ENCODE measurements around the gene HSDL2. TPM values are rescaled to one million over a fixed set of nuclear protein-coding genes. Genes with fewer than 3 reads are reported as not detected.

Gene HSDL2
- total and polyA plus RNA-seq, 2 donors (not counting 1 experiment from before 2014, with no cell fraction given) = 47.9 to 49.9 TPM

DNA sequence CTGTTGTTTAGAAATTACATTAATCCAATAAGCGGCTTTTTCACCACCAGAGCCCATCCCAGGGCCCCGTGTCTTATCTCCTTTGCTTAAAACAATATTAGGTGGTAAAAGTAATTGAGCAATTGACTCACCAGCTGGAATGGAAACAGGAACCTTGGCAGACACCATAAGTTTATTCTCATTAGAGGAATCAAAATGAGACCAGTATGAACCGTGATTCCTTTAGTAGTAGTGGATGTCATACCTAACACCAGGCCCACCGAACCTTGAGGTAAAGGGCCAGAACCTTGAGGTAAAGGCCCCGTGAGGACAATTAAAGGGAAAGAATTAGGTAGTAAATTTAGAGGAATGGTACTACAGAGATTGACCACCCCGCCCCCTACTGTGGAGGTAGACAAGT is 16.5 kb downstream of the HSDL2 start:
- no peak overlapping the region for H3K4me3 ChIP-seq (replicated peaks in 1 of 4; ENCODE audit: control extremely low read depth in 1 of 4, insufficient read depth in 1 of 4, low read depth in 3 of 4, low read length in 4 of 4)
- no peaks in the 10 kb centered on the region for H3K79me2 ChIP-seq (ENCODE audit: control insufficient read depth, insufficient read depth, low read length)
- H2AFZ ChIP-seq (ENCODE audit: low read length) = no peak overlapping the region
- no peaks in the 10 kb centered on the region for H3K27me3 ChIP-seq (ENCODE audit: control insufficient read depth, insufficient read depth, low read length)
- H3K9ac ChIP-seq (ENCODE audit: insufficient read depth, low read length) = no peak overlapping the region
- no peaks in the 10 kb centered on the region for H3K36me3 ChIP-seq (ENCODE audit: control insufficient read depth, insufficient read depth, low read length)
- DNase-seq (ENCODE audit: low read depth in 2 of 2) = peak in 1 of 2 donors; percentile 14
- H3K4me1 ChIP-seq (ENCODE audit: control insufficient read depth, extremely low read depth, insufficient read depth, low read length) = no peaks in the 10 kb centered on the region
- no peak overlapping the region for H3K27ac ChIP-seq (ENCODE audit: insufficient read depth, low read length)
- H3K4me2 ChIP-seq (ENCODE audit: extremely low read depth, insufficient read depth, low read length) = no peak overlapping the region
- TF ChIP-seq, protein P1, sequence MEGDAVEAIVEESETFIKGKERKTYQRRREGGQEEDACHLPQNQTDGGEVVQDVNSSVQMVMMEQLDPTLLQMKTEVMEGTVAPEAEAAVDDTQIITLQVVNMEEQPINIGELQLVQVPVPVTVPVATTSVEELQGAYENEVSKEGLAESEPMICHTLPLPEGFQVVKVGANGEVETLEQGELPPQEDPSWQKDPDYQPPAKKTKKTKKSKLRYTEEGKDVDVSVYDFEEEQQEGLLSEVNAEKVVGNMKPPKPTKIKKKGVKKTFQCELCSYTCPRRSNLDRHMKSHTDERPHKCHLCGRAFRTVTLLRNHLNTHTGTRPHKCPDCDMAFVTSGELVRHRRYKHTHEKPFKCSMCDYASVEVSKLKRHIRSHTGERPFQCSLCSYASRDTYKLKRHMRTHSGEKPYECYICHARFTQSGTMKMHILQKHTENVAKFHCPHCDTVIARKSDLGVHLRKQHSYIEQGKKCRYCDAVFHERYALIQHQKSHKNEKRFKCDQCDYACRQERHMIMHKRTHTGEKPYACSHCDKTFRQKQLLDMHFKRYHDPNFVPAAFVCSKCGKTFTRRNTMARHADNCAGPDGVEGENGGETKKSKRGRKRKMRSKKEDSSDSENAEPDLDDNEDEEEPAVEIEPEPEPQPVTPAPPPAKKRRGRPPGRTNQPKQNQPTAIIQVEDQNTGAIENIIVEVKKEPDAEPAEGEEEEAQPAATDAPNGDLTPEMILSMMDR (conservative IDR thresholded peaks at IDR 0.05 in 1 of 2, IDR thresholded peaks at IDR 0.05 in 1 of 2; ENCODE audit: low read depth in 1 of 2, low read length in 2 of 2) = no peak
- TF ChIP-seq EZH2 (IDR thresholded peaks at IDR 0.05; ENCODE audit: low read length, missing control alignments) = no peak
- no peaks in the 10 kb centered on the region for H4K20me1 ChIP-seq (ENCODE audit: control insufficient read depth, extremely low read depth, insufficient read depth, low read length)
- no peaks in the 10 kb centered on the region for H3K9me3 ChIP-seq (ENCODE audit: control insufficient read depth, insufficient read depth, low read depth, low read length)

DNA sequence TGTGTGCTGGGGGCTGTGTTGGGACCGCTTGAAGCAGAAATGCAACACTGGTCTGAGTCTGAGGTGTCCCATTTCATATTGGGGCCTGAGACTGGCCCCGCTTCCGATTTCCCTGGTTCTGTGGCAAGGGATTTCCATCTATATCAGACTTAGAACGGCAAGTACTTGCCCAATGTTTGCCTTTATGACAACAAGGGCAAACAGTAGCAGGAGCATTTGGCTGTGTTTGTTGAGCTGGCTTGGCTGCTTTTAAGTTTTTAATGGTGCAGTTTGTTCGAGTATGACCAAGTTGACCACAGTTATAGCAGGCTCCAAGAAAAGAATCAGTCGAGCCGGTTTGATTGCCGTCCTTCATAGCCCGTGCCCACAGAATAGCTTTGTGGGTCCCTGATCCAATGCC is 17.0 kb downstream of the HSDL2 start:
- no peak overlapping the region for H3K4me3 ChIP-seq (replicated peaks in 1 of 4; ENCODE audit: control extremely low read depth in 1 of 4, insufficient read depth in 1 of 4, low read depth in 3 of 4, low read length in 4 of 4)
- no peak overlapping the region for H3K4me2 ChIP-seq (ENCODE audit: extremely low read depth, insufficient read depth, low read length)
- H3K9ac ChIP-seq (ENCODE audit: insufficient read depth, low read length) = no peak overlapping the region

DNA sequence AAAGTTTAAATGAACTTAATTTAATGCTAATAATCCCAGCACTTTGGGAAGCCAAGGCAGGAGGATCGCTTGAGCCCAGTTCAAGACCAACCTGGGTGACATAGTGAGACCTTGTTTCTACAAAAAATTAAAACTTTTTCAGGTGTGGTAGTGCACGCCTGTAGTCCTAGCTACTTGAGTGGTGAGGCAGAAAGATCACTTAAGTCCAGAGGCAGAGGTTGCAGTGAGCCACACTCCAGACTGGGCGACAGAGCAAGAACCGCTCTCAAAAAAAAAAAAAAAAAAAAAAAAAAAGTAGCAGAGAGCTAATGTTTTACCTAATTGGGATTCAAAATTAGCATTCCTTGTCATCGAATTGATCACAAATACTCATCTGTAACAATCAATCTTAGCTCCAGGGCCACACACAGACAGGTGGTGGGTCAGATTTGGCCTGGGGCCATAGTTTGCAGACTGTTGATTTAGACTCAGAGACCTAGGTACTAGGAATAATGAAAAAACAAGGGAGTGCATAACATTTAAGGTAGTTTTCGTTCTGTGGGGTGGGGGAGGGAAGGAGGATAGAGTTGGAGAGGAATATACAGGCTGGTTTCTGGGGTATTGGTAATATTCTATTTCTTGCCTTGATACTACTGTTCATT is 21.4 kb downstream of the HSDL2 start:
- H3K27ac ChIP-seq (ENCODE audit: insufficient read depth, low read length) = no peak overlapping the region
- TF ChIP-seq EZH2 (IDR thresholded peaks at IDR 0.05; ENCODE audit: low read length, missing control alignments) = no peak
- TF ChIP-seq, protein P1 (conservative IDR thresholded peaks at IDR 0.05 in 1 of 2, IDR thresholded peaks at IDR 0.05 in 1 of 2; ENCODE audit: low read depth in 1 of 2, low read length in 2 of 2) = no peak
- no peaks in the 10 kb centered on the region for H3K27me3 ChIP-seq (ENCODE audit: control insufficient read depth, insufficient read depth, low read length)
- no peaks in the 10 kb centered on the region for H4K20me1 ChIP-seq (ENCODE audit: control insufficient read depth, extremely low read depth, insufficient read depth, low read length)
- no peak for DNase-seq (ENCODE audit: low read depth in 2 of 2)
- H3K9me3 ChIP-seq (ENCODE audit: control insufficient read depth, insufficient read depth, low read depth, low read length) = no peaks in the 10 kb centered on the region
- H3K4me2 ChIP-seq (ENCODE audit: extremely low read depth, insufficient read depth, low read length) = no peak overlapping the region
- H3K9ac ChIP-seq (ENCODE audit: insufficient read depth, low read length) = no peak overlapping the region
- H3K4me3 ChIP-seq (replicated peaks in 1 of 4; ENCODE audit: control extremely low read depth in 1 of 4, insufficient read depth in 1 of 4, low read depth in 3 of 4, low read length in 4 of 4) = no peak overlapping the region
- no peaks in the 10 kb centered on the region for H3K4me1 ChIP-seq (ENCODE audit: control insufficient read depth, extremely low read depth, insufficient read depth, low read length)
- no peaks in the 10 kb centered on the region for H3K36me3 ChIP-seq (ENCODE audit: control insufficient read depth, insufficient read depth, low read length)
- no peaks in the 10 kb centered on the region for H3K79me2 ChIP-seq (ENCODE audit: control insufficient read depth, insufficient read depth, low read length)
- no peak overlapping the region for H2AFZ ChIP-seq (ENCODE audit: low read length)

More for the DNA sequence above, 17.0 kb downstream of the HSDL2 start:
- H3K36me3 ChIP-seq (ENCODE audit: control insufficient read depth, insufficient read depth, low read length) = no peaks in the 10 kb centered on the region
- TF ChIP-seq EZH2 (IDR thresholded peaks at IDR 0.05; ENCODE audit: low read length, missing control alignments) = no peak
- TF ChIP-seq, protein P1 (conservative IDR thresholded peaks at IDR 0.05 in 1 of 2, IDR thresholded peaks at IDR 0.05 in 1 of 2; ENCODE audit: low read depth in 1 of 2, low read length in 2 of 2) = no peak
- no peaks in the 10 kb centered on the region for H3K4me1 ChIP-seq (ENCODE audit: control insufficient read depth, extremely low read depth, insufficient read depth, low read length)
- H3K27ac ChIP-seq (ENCODE audit: insufficient read depth, low read length) = no peak overlapping the region
- no peak overlapping the region for H2AFZ ChIP-seq (ENCODE audit: low read length)
- no peaks in the 10 kb centered on the region for H3K79me2 ChIP-seq (ENCODE audit: control insufficient read depth, insufficient read depth, low read length)
- no peak for DNase-seq (ENCODE audit: low read depth in 2 of 2)
- H3K27me3 ChIP-seq (ENCODE audit: control insufficient read depth, insufficient read depth, low read length) = no peaks in the 10 kb centered on the region
- H4K20me1 ChIP-seq (ENCODE audit: control insufficient read depth, extremely low read depth, insufficient read depth, low read length) = no peaks in the 10 kb centered on the region
- H3K9me3 ChIP-seq (ENCODE audit: control insufficient read depth, insufficient read depth, low read depth, low read length) = no peaks in the 10 kb centered on the region

All from fibroblast of lung (primary cell).